K562 (cell line): ENCODE results near the gene SNX9.

Experiments used
- E2F3 ChIP-seq: fragments of 250-450 bp; sonication (Bioruptor Pico); IDR thresholded peaks from 2 replicates; pipeline ENCODE4 v1.4.0; 2020; ENCODE audit warnings: mild to moderate bottlenecking
- SPI1 ChIP-seq: IDR thresholded peaks from 2 replicates; pipeline ENCODE4 v1.6.1; 2011; ENCODE audit warnings: low read depth, low read length, control low read depth, borderline replicate concordance

DNA sequence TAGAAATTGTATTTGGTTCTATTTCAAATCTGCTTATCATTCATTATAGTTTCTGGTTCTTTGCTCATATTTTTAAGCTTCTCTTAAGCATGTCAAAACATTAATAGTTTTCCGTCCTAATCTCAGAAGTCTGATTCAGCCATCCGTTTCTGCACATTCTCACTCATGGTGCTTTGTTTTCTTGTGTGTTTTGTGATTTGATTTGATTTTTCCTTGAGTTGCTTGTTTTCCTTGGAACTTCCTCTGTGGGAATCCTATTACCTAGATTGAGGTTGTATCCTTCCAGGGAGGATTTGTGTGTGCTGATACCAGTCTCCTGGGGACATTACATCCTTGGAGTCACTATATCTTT is 7.9 kb downstream of the SNX9 start:
- TF ChIP-seq SPI1 (no peak), E2F3 (CRISPR knock-in tag) (no peak)
